GM23338 (cell line): Measurements from ENCODE around the gene VSIG10L. TPM values are rescaled to one million over a fixed set of nuclear protein-coding genes. Genes with fewer than 3 reads are reported as not detected.

ENCODE experiments used
- ATAC-seq: fragments of 200-7000 bp; cut with Tn5 transposase; 3 replicates; pipeline ENCODE4 v1.9.1; 2020
- DNase-seq: peaks from one replicate; pipeline ENCODE4 v3.0.0-alpha.2; 2015; ENCODE audit warnings: low spot score
- H2AFZ ChIP-seq: fragments of 200-600 bp; sonication (generic); 2 replicates; pipeline ENCODE4 v1.8.0; 2016; ENCODE audit warnings: antibody characterized with exemption, mild to moderate bottlenecking, moderate library complexity
- H3F3A ChIP-seq: fragments of 200-600 bp; sonication (generic); replicated peaks from 2 replicates; pipeline ENCODE4 v1.8.0; 2017; ENCODE audit warnings: antibody characterized with exemption, mixed run types, low read depth
- H3K27ac ChIP-seq: fragments of 200-600 bp; sonication (generic); 2 replicates; pipeline ENCODE4 v1.6.1; 2016; ENCODE audit warnings: low read depth
- H3K27me3 ChIP-seq: fragments of 200-600 bp; sonication (generic); 2 replicates; pipeline ENCODE4 v1.8.0; 2016; ENCODE audit warnings: mild to moderate bottlenecking, mixed run types, moderate library complexity; ENCODE audit not compliant: insufficient read depth
- H3K36me3 ChIP-seq: fragments of 200-600 bp; sonication (generic); 2 replicates; pipeline ENCODE4 v1.8.0; 2016; ENCODE audit warnings: mild to moderate bottlenecking; ENCODE audit not compliant: insufficient read depth
- H3K4me1 ChIP-seq: fragments of 200-600 bp; sonication (generic); 2 replicates; pipeline ENCODE4 v1.8.0; 2016; ENCODE audit warnings: mild to moderate bottlenecking, moderate library complexity; ENCODE audit not compliant: insufficient read depth
- H3K4me2 ChIP-seq: fragments of 200-600 bp; sonication (generic); 2 replicates; pipeline ENCODE4 v1.7.1; 2017; ENCODE audit warnings: mixed run types
- H3K4me3 ChIP-seq: fragments of 200-600 bp; sonication (generic); 2 replicates; pipeline ENCODE4 v1.6.1; 2016; ENCODE audit warnings: mixed run types
- H3K79me2 ChIP-seq: fragments of 200-600 bp; sonication (generic); replicated peaks from 2 replicates; pipeline ENCODE4 v1.8.0; 2017; ENCODE audit warnings: mild to moderate bottlenecking; ENCODE audit not compliant: insufficient read depth
- H3K9me2 ChIP-seq: fragments of 200-600 bp; sonication (generic); 2 replicates; pipeline ENCODE4 v1.8.0; 2017; ENCODE audit not compliant: insufficient read depth
- H4K20me1 ChIP-seq: fragments of 200-600 bp; sonication (generic); replicated peaks from 2 replicates; pipeline ENCODE4 v1.8.0; 2017; ENCODE audit warnings: mild to moderate bottlenecking; ENCODE audit not compliant: insufficient read depth
- H3K27ac Mint-ChIP-seq: 2 replicates; pipeline ENCODE4 v1.8.0; 2020; ENCODE audit warnings: inconsistent platforms, mild to moderate bottlenecking, moderate library complexity, mixed read lengths
- H3K27me3 Mint-ChIP-seq: 3 replicates; pipeline ENCODE4 v1.8.0; 2022; ENCODE audit warnings: low read depth, mild to moderate bottlenecking, moderate library complexity, mixed read lengths, inconsistent platforms; ENCODE audit not compliant: insufficient read depth, poor library complexity
- H3K36me3 Mint-ChIP-seq: 3 replicates; pipeline ENCODE4 v1.8.0; 2021; ENCODE audit warnings: low read depth, mild to moderate bottlenecking, inconsistent platforms, moderate library complexity, mixed read lengths
- H3K4me1 Mint-ChIP-seq: 3 replicates; pipeline ENCODE4 v1.8.0; 2020; ENCODE audit warnings: mild to moderate bottlenecking, inconsistent platforms, mixed read lengths
- H3K4me3 Mint-ChIP-seq: 3 replicates; pipeline ENCODE4 v1.8.0; 2021; ENCODE audit warnings: moderate library complexity, mild to moderate bottlenecking, inconsistent platforms, mixed read lengths
- H3K9me3 Mint-ChIP-seq: 3 replicates; pipeline ENCODE4 v1.8.0; 2020; ENCODE audit warnings: moderate library complexity, mild to moderate bottlenecking, inconsistent platforms, mixed read lengths
- CTCF ChIP-seq, 2 experiments: fragments of 200-600 bp in 1 of 2; sonication (generic) in 1 of 2; conservative IDR thresholded peaks; 2 replicates each; pipeline versions ENCODE4 v1.5.1 to v1.6.1; 2016 to 2017; ENCODE audit warnings: antibody characterized with exemption in 2 of 2, low read depth in 2 of 2, mild to moderate bottlenecking in 2 of 2, moderate library complexity in 1 of 2
- ETS1 ChIP-seq: IDR thresholded peaks from 2 replicates; pipeline ENCODE4 v1.6.1; 2016; ENCODE audit warnings: antibody characterized with exemption
- EZH2 ChIP-seq: fragments of 200-600 bp; sonication (generic); IDR thresholded peaks from one replicate; pipeline ENCODE4 v1.8.0; 2017; ENCODE audit warnings: antibody characterized with exemption, mild to moderate bottlenecking, low read depth; ENCODE audit not compliant: unreplicated experiment
- EZH2phosphoT487 ChIP-seq: fragments of 200-600 bp; sonication (generic); IDR thresholded peaks from one replicate; pipeline ENCODE4 v1.8.1; 2018; ENCODE audit warnings: antibody characterized with exemption; ENCODE audit not compliant: unreplicated experiment
- JUNB ChIP-seq: IDR thresholded peaks from one replicate; pipeline ENCODE4 v1.6.1; 2016; ENCODE audit warnings: antibody characterized with exemption; ENCODE audit not compliant: unreplicated experiment
- POLR2AphosphoS5 ChIP-seq: IDR thresholded peaks from 2 replicates; pipeline ENCODE4 v1.6.1; 2016; ENCODE audit warnings: antibody characterized with exemption, low read depth
- REST ChIP-seq: IDR thresholded peaks from one replicate; pipeline ENCODE4 v1.6.1; 2018; ENCODE audit warnings: antibody characterized with exemption; ENCODE audit not compliant: unreplicated experiment
- ZNF114 ChIP-seq: fragments of 250-450 bp; sonication (Bioruptor Pico); IDR thresholded peaks from 2 replicates; pipeline ENCODE4 v1.5.0; 2020; ENCODE audit warnings: mild to moderate bottlenecking, moderate library complexity
- ZNF331 ChIP-seq: fragments of 250-450 bp; sonication (Bioruptor Pico); IDR thresholded peaks from 2 replicates; pipeline ENCODE4 v1.5.0; 2020; ENCODE audit warnings: low read depth, mild to moderate bottlenecking, moderate library complexity
- polyA plus RNA-seq: library from polyadenylated mRNA; unstranded; fragments of >200 nt; fragmentation: Nextera tagmentation; extraction: Ambion mirVana; gene quantifications from 2 replicates; pipeline ENCODE4 v1.2.1, GENCODE V29; 2016
- total RNA-seq: library from RNA; depleted of rRNA; stranded (reverse); fragments of >200 nt; shearing (Covaris generic); gene quantifications from 2 replicates; pipeline ENCODE4 v1.2.3, GENCODE V29; 2014

The VSIG10L gene
- total and polyA plus RNA-seq, 2 experiments from 2014 or later, result 9.6 to 10.4 TPM

GRCh38 chr19:51317968-51318367 lies 24.0 kb downstream of the VSIG10L start (continued):
- no peak for TF ChIP-seq ETS1
- TF ChIP-seq REST, result no peak
- no peak for TF ChIP-seq EZH2phosphoT487
- no peak for TF ChIP-seq CTCF (conservative IDR thresholded peaks at IDR 0.05; ENCODE audit: low read depth in 2 of 2)
- TF ChIP-seq ZNF114 (CRISPR knock-in tag), result no peak
- no peak for TF ChIP-seq JUNB
- no peak for TF ChIP-seq ZNF331 (CRISPR knock-in tag)

GRCh38 chr19:51317376-51317775 lies 24.6 kb downstream of the VSIG10L start:
- Mint-ChIP-seq H3K27me3 (peaks cover 8% of the 10 kb centered on the region), H3K4me3 (no peak overlapping the region), H3K27ac (no peak overlapping the region), H3K9me3 (peaks cover 7% of the 10 kb centered on the region), H3K4me1 (peaks cover 17% of the 10 kb centered on the region), H3K36me3 (peaks cover 18% of the 10 kb centered on the region)
- Histone ChIP-seq H4K20me1 (no peaks in the 10 kb centered on the region; the same call in 1 of the 2 replicates), H3K9me2 (no peaks in the 10 kb centered on the region), H3K4me2 (no peak overlapping the region), H3K79me2 (no peaks in the 10 kb centered on the region), H2AFZ (no peak overlapping the region), H3K4me1 (peaks cover 10% of the 10 kb centered on the region), H3K36me3 (no peaks in the 10 kb centered on the region), H3K27ac (no peak overlapping the region), H3F3A (no peaks in the 10 kb centered on the region), H3K27me3 (no peaks in the 10 kb centered on the region), H3K4me3 (no peak overlapping the region)
- DNase-seq (no peak), ATAC-seq (no peak)
- TF ChIP-seq EZH2, result no peak
- TF ChIP-seq ETS1, result no peak
- no peak for TF ChIP-seq CTCF (conservative IDR thresholded peaks at IDR 0.05; ENCODE audit: low read depth in 2 of 2)
- no peak for TF ChIP-seq POLR2AphosphoS5
